Endothelial cell of umbilical vein (primary cell): ENCODE data around the gene HIVEP1.

Experiments used
- EZH2 ChIP-seq: IDR thresholded peaks from 2 replicates; pipeline ENCODE4 v1.6.1; 2012; ENCODE audit warnings: borderline replicate concordance, low read depth, mild to moderate bottlenecking, moderate library complexity, low read length, inconsistent platforms; ENCODE audit not compliant: severe bottlenecking
- MYC ChIP-seq: IDR thresholded peaks from one replicate; pipeline ENCODE4 v1.6.1; 2011; ENCODE audit warnings: mild to moderate bottlenecking, low read depth, low read length
- POLR2A ChIP-seq: IDR thresholded peaks from 2 replicates; pipeline ENCODE4 v1.6.1; 2012; ENCODE audit warnings: low read depth, mild to moderate bottlenecking, control low read depth, low read length
- TF ChIP-seq, protein P1 (sequence below), 2 donors: IDR thresholded peaks; 1 replicate in 1 of 2; 2 replicates in 1 of 2; pipeline ENCODE4 v1.5.1; 2011; ENCODE audit warnings: low read length in 2 of 2, mild to moderate bottlenecking in 2 of 2, moderate library complexity in 2 of 2, control low read depth in 1 of 2, inconsistent platforms in 1 of 2, low read depth in 1 of 2; ENCODE audit not compliant: insufficient read depth in 1 of 2; ENCODE audit errors: extremely low read depth in 1 of 2

DNA sequence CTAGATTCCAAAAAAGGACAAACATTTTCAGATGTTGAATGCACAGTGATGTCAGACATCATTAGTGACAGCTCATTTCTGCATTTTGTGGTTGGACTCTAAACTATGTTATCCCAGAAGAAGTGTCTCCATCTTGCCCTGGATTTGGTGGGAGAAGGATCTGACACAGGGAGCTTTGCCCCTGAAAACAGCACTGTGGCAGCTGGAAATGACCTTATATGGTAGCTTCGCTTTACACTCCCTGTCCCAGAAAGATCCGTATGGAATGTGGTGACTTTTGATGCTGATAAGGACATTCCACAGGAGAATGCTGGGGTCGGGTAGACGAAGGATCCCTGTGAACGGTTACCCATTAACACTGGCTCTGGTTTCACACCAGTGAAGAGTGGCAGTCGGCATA is 190.9 kb downstream of the HIVEP1 start:
- TF ChIP-seq MYC (no peak), POLR2A (no peak), EZH2 (no peak)
- TF ChIP-seq, protein P1, sequence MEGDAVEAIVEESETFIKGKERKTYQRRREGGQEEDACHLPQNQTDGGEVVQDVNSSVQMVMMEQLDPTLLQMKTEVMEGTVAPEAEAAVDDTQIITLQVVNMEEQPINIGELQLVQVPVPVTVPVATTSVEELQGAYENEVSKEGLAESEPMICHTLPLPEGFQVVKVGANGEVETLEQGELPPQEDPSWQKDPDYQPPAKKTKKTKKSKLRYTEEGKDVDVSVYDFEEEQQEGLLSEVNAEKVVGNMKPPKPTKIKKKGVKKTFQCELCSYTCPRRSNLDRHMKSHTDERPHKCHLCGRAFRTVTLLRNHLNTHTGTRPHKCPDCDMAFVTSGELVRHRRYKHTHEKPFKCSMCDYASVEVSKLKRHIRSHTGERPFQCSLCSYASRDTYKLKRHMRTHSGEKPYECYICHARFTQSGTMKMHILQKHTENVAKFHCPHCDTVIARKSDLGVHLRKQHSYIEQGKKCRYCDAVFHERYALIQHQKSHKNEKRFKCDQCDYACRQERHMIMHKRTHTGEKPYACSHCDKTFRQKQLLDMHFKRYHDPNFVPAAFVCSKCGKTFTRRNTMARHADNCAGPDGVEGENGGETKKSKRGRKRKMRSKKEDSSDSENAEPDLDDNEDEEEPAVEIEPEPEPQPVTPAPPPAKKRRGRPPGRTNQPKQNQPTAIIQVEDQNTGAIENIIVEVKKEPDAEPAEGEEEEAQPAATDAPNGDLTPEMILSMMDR (IDR thresholded peaks at IDR 0.05; ENCODE audit: extremely low read depth in 1 of 2, insufficient read depth in 1 of 2, low read depth in 1 of 2, low read length in 2 of 2), result no peak
